ENCODE results near the gene TRPM4.

GRCh38 chr19:49210901-49211451 lies 53.4 kb downstream of the TRPM4 start:
- no peak for TF ChIP-seq CTCF (conservative IDR thresholded peaks at IDR 0.05; ENCODE audit: low read depth in 2 of 2)
- TF ChIP-seq EZH2 (IDR thresholded peaks at IDR 0.05; ENCODE audit: low read depth, unreplicated experiment): no peak
- no peak for TF ChIP-seq POLR2AphosphoS5 (IDR thresholded peaks at IDR 0.05; ENCODE audit: low read depth)
- no peak for TF ChIP-seq REST (IDR thresholded peaks at IDR 0.05; ENCODE audit: unreplicated experiment)
- TF ChIP-seq JUNB (IDR thresholded peaks at IDR 0.05; ENCODE audit: unreplicated experiment): no peak
- no peak for TF ChIP-seq EZH2phosphoT487 (IDR thresholded peaks at IDR 0.05; ENCODE audit: unreplicated experiment)
- no peak for TF ChIP-seq STAT1 (IDR thresholded peaks at IDR 0.05; ENCODE audit: unreplicated experiment)
- no peak for TF ChIP-seq ZNF114 (CRISPR knock-in tag; IDR thresholded peaks at IDR 0.05)
